Measurements from ENCODE around the gene HOXC11.

Gene HOXC11

DNA sequence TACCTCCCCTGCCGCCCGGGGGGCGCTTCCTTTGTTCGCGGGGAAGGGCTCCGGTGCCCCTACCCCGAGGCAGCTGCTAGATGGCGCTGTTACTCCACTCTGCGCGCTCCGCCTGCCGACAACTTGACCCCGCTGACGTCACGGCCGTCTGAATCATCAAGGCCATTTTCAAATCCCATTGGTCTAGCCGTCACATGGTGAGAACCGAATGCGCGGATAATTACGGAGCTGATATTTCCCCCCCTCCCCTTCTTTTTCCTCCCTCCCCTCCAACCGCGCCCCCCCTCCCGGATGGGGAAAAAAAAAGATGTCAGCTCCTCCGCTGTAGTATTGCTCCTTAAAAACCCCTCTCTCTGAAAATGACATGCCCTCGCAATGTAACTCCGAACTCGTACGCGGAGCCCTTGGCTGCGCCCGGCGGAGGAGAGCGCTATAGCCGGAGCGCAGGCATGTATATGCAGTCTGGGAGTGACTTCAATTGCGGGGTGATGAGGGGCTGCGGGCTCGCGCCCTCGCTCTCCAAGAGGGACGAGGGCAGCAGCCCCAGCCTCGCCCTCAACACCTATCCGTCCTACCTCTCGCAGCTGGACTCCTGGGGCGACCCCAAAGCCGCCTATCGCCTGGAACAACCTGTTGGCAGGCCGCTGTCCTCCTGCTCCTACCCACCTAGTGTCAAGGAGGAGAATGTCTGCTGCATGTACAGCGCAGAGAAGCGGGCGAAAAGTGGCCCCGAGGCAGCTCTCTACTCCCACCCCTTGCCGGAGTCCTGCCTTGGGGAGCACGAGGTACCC, 12.2 kb downstream of the HOXC11 start, which contains the start of gene HOXC10:
HOXC10 (plus strand) TSS at position 246 of the 791 bp plus-strand sequence; CDS start at position 360, 114 bp downstream.
- no peak for DNase-seq (ENCODE audit: low read depth, low spot score)

DNA sequence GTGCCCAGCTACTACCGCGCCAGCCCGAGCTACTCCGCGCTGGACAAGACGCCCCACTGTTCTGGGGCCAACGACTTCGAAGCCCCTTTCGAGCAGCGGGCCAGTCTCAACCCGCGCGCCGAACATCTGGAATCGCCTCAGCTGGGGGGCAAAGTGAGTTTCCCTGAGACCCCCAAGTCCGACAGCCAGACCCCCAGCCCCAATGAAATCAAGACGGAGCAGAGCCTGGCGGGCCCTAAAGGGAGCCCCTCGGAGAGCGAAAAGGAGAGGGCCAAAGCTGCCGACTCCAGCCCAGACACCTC, 12.7 kb downstream of the HOXC11 start:
- DNase-seq (ENCODE audit: low read depth, low spot score): no peak

DNA sequence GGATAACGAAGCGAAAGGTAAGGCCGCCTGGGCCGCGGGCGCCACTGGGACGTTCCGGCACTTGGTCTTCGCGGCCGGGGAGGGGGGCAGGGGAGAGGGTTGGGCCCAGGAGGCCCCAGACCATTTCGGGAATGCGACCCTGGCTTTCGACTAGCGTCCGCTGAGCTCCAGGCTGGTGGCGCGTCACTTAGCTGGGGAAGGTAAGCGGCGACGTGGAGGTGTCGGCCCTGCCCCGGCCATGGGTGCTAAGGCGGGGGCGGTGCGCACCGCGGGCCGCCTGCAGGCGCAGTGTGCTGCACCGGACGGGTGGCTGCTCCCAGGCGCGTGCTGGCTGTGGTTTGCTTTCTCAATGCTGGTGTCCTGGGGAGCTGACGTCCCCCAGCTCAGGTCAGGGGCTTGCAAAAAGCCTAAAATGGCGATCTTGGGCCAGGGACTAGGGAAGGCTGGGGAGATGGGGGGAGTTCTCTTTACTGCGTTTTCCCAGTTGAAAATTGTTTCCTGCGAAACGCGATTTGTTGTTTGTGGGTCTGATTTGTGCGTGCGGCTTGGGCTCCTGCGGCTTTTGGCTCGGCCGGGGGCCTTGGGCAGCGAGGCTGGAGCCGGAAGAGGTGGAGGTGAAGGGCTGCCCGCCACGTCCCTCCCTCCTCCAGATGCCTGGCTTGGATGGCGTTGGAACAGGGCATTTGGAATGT, 13.2 kb downstream of the HOXC11 start:
- DNase-seq (ENCODE audit: low read depth, low spot score): no peak

DNA sequence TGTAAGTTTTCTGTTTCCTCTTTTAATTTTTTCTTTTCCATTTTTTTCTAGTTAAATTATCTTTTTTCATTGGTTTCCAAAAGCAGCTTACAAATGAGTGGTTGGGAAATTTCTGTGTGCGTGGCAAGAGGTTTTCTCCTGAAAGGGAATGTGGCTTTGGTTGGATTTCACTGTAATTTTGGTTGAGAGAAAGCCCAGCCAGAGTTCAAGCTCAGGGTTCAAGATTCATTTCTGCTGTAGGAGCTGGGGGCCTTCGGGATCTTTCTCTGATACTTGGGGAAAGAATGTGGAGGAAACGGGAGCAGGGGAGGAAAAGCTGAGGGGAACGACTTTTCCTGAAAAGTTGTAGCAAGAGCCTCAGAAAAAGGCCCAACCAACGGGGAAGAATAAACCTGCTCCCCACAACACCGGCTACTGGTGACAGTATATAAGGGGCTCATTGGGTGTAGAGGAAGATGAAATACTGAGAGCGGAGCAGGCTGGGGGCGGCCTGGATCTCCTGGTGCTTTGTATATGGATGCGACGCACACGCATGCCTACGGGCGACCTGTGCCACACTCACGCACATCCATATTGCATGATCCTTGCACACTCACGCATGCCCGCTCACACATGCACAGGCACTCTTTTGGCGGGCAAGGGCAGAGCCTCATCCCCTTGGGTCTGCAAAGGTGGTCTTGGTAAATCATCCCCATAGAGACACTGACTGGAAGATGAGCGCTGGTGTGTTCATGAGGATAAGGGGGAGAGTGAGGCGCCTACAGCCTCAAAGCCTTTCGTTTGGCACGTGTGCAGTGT, 14.0 kb downstream of the HOXC11 start:
- DNase-seq (ENCODE audit: low read depth, low spot score): no peak

DNA sequence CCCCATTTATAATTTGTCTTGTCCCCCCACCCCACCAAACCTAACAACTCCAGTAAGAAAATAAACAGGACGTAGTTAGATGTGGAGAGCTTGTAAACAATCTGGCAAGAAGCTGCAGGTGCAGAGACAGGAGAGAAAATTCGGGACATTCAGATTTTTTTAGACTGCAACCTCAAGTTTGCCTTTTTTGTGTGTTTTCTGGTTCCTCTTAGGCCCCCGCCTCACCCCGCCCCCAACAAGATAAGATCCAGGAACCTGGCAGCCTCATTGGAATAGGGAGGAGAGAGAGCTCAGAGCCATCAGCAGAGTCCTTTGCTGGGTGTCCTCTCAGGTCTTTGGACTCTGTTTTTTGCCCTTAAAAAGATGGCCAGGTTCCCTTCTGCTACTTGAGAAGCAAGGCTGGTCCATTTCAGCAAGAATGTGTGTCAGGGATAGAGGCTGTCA, 14.9 kb downstream of the HOXC11 start:
- no peak for DNase-seq (ENCODE audit: low read depth, low spot score)

DNA sequence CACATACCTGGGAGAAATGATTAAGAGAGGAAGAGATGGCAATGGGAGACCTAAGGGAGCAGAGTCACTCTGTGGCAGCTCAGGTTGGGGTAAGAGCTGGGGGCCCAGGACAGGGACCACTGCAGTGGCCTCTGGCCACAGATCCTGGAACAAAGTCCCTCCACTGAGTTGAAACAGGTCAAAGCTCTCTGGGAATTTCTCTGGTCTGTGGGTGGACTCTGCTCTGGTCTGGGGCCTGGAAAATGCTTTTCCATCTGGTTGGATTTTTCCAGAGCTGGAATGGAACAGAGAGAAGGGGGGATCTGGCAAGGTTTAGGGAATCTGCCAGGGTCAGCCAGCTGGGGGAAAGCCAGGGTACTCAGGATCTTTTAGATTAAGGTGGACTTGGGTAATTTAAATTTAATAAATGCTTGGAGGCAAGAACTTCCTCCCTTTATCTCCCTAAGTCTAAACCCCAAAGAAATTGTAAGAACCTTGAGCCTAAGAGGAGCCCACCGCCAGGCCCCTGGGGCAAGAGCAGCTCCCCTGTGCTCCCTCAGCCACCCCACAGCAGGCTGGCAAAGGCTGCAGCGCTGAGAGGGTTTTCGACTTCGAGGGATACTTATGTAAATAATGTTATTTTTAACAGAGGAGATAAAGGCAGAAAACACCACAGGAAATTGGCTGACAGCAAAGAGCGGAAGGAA, 15.8 kb downstream of the HOXC11 start:
- DNase-seq (ENCODE audit: low read depth, low spot score): no peak

DNA sequence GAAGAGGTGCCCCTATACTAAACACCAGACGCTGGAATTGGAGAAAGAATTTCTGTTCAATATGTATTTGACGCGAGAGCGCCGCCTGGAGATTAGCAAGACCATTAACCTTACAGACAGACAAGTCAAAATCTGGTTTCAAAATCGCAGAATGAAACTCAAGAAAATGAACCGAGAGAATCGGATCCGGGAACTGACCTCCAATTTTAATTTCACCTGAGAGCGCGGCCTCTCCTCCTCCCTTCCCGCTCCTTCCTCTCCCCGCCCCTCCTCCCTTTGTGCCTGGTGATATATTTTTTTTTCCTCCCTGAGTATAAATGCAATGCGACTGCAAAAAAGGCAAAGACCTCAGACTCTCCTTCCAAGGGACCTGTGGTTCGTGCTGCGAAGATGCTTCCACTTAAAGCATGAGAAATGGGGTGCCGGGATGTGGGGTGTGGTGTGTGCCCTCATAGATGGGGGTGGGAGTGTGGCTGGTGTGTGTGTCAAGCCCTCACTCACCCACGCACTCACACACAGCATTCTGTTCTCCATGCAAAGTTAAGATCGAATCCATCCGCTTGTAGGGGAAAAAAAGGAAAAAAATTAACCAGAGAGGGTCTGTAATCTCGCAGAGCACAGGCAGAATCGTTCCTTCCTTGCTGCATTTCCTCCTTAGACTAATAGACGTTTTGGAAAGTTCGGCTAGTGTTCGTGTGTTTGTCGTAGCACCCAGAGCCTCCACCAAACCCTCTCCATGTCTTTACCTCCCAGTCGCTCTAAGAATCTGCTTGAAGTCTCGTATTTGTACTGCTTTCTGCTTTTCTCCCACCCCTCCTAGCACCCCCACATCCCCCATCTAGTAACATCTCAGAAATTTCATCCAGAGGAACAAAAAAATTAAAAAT, 16.5 kb downstream of the HOXC11 start:
- no peak for DNase-seq (ENCODE audit: low read depth, low spot score)

DNA sequence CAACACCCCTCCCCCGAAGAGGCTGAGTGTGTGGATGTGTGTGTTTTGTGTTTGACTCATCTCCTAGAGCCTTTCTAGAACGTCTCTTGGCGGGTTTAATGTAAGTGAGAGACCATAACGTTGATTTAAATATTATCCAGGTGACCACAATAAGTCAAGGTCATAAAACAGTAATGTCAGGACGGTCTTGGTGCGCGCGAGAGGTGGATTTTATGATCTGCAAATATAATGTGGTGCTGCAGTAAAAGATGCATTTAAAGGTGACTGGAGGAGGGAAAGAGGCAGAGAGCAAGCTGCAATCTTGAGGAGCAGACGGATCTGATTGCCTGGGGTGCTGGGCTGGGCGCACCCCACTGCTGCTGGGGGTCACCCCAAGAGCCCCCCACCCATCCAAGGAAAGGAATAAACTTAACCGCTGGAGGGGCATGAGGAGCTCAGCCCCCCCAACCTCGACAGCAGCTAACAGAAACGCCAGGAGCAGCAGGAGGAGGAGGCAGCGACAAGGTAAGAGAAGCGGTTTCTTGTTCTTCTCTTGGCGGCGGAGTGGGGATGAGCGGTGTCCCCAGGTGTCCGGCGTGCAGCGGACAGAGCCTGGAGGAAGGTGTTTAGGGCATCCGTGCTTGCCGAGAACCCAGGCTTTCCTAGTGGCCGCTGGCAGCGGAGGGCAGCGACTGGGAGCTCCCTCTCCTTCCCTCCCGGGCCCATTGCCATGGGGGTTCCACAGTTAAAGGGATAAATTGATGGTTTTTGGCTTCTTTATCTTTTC, 17.6 kb downstream of the HOXC11 start:
- DNase-seq (ENCODE audit: low read depth, low spot score): no peak

DNA sequence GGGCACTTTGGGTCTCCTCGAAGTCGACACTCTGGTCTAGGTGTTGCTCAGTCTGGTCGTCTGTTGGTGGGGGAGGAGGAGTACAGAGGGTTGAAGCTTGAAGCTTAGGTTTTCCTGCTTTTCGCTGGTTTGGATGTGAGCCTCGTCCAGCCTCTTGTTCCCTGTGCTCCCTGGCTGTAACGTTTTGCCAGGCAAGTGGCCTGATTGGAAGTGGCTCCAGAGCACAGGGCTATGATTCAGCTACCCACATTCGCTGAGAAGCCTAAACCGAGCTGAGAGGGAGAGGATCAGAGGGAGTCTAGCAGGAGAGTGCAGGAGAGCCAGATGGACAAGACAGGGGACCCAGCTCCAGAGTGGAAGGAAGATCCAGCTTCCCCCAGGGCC, 18.1 kb downstream of the HOXC11 start:
- no peak for DNase-seq (ENCODE audit: low read depth, low spot score)

DNA sequence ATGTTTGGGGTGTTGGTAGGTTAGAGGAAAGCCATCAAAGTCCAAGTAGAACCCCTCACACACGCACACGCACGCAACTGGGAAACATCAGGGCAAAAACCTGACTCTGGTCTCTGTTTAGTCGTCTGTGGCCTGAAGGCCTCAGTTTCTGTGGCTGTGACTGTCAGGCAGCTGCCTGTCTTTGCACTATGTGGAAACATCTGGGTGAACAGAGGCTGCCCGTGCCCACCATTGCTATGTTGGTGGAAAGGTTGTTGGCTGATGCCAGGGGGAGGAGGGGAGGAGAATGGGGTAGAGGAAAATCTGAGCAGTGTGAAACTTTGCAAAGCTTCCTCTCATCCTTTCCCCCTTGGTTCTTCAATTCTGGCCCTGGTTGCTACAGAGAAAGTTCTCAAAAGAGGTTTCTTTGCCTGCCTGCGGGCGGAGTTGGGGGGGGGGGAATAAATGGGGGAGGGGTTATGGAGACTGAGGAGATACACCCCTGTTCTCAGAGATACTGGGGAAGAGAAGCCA, 19.5 kb downstream of the HOXC11 start:
- no peak for DNase-seq (ENCODE audit: low read depth, low spot score)

DNA sequence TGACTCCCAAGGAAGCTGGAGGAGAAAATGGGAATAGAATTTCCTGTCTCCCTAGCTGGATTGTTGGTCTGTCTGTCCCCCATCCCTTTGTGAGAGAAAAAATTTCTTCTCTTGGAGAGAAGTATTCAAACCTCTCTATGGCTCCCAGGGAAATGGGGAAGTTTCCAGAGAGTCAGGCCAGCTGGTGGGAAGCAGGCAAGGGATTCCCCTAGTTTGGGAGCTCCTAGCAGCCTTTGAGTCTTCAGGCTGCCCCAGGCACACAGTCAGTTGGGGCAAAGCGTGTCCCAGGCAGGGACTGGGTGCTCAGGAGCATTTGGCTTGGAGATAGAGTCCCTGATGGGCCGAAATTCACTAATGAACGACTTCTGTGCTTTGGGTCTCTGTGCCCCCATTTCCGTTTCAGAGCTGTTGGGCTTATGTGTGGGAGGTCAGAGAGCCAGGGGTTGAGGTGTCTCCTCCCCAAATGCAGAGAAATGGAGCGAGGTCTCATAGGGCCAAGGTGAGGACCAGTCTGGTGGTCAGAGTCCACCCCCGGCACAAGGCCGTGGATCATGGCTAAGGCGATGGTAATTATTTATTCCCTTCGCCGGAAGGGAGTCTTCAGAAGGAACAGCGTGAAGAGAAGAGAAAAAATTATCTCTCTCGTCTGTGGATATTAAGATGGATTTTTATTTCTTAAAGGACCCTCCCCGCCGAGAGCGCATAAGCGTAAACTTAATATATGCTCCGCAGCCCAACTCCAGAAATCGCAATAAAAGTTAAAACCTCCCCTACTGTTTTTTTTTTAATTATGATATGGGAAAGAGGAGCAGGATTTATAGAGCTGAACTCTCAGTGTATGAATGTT, 20.5 kb downstream of the HOXC11 start:
- DNase-seq (ENCODE audit: low read depth, low spot score): no peak

DNA sequence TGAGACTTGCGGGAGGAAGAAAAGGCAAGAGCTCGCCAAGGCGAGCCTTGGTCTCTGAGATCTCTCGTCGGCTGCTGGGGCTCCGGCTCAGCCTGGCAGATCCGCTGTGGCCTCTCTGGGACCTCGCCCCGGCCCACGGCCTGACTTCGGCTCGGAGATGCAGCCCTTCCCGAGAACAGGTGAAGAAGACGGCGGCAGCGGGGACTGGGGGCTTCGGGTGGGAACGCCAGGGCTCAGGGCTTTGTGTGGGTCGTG, 21.0 kb downstream of the HOXC11 start:
- DNase-seq (ENCODE audit: low read depth, low spot score): no peak

DNA sequence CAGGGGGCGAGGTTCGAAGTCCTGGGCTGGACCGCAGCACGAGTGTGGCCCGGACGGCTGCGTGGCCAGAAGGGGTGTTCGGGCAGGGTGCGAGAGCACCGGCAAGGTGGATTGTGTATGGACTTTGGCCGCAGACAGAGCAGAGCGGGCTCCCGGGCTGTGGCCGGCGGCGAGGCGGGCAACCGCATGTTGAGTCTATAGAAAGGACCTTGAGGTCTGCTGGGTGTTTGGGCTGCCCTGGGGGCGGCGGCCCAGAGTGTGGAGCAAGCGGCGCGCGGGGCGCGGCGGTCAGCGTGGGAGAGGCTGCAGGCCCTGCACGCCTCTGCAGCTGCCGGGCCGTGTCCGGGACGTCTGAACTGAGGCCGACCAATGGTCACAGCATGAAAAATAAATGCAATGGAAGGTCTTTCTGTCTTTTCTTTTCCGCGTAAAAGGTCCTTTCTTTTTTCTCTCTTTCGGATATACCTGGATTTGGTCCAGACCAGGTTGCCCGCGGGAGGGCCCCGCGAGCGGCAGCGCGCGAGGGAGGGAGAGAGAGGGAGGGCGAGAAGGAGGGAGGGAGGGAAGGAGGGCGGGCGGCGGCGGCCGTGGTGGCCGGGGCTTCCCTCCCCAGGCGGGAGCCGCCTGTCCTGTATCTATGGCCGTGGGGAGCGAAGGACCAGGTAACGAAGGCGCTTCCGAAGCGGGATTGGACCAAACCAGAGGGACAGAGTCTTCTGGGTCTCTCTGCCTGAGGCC, 21.5 kb downstream of the HOXC11 start:
- no peak for DNase-seq (ENCODE audit: low read depth, low spot score)

DNA sequence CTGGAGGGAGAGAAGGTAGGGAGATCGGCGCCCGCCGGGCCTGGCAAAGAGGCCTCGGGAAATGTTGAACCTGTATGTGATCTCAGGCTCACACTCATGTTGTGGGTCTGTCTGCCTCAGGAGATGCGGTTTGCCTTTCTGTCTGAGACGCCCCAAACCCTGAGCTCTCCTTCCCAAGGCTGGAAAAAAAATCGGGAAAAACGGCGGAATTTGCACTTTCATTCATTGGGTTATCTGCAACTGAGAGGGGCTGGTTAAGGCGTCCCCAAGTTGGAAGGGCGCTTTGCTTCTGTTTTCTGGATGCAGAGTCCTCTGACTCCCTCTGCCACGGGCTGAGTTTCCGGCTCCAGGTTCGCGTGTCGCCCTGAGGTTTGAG, 22.1 kb downstream of the HOXC11 start:
- DNase-seq (ENCODE audit: low read depth, low spot score): no peak

DNA sequence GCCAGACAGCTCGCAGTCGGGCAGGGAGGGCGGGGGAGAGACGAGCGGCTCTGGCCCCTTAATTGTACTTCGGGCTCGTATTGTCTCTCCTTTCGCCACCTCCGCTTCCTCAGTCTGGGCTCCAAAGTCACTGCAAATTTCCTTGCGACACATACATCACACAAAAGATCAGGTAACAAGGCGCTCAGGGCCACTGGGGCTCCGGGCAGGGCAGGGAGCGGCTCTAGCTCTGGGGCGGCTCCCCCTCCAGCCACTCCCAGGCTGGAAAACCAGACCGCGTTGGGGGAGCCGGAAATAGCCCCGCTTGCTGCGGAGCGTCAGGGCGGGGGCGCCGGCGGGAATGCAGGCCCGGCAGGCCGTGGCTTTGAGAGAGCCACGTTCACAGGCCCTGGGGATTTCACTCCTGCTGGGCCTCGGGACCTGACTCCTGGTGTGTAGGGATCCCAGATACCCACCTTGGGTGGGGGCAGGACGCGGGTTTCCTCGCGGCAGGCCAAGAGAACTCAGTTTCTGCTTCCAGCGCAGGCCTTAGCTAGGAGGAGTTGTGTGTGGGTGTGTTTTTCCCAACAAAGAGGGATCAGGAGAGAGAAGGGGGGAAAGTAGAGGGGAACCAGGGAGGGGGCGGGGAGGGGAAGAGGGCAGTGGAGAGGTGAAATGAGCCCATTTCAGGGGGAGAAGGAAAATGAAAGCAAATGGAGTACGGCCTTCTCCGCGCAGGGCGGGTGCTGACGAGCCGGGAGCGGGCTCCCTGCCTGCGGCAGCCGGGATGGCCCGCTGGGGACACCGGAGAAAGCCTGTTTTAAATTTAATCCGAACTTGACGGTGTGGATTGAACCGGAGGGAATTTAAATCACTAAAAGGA, 22.7 kb downstream of the HOXC11 start:
- DNase-seq (ENCODE audit: low read depth, low spot score): no peak

DNA sequence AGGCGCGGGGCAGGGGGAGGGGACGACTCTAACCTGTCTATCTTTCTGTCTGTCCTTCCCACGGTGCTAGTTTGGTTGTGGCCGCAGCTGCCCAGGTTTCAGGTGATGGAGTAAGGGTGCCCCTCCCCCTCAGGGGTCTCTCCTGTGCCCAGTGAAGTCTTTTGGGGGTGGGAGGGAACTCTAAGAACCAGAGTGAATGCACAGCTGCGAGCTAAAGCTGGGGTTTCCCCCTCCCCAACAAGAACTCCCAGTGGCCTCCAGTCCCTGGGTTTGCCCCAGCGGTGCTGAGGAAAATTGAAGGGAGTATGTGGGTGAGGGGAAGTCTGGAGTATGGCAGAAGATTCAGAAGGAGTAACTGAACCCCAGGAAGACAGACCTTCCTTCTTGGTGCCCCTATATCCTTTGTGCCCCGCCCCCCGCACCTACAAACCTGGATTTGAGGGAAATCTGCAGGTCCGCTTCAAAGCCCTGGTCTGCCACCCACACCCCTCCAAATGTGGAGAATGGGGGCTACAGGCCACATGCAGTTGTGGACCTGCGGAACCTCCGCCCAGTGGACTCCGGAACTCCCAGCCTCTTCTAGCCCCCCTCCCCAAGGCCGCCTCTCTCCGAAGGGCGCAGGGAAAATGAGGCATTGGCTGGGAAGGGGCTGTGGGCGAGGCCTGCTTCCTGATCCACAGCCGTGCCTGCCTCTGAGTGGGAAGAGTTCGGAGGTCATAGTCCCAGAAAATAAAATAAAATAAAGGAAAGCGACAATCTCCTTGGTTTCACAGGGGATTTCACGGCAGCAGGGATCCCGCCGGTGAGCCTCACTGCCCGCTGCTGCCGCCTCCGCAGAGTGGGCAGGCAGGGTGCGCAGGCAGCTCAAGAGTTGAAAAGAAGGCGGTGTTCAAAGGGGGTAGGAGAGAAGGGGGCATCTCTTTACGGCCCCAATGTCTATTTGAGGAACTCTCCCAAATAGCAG, 23.6 kb downstream of the HOXC11 start:
- DNase-seq (ENCODE audit: low read depth, low spot score): no peak
